ENCODE results near the gene WNT5A.

- TF ChIP-seq CTCF (IDR thresholded peaks at IDR 0.05), result no peak
- no peak for TF ChIP-seq EZH2 (IDR thresholded peaks at IDR 0.05)
- TF ChIP-seq EZH2phosphoT487 (IDR thresholded peaks at IDR 0.05), result no peak
Observed at GRCh38 chr3:55417211-55417610, 69.9 kb downstream of the WNT5A start.

Data from neural progenitor cell (in vitro differentiated cells).